ENCODE measurements around the gene FAM185A. TPM values are rescaled to one million over a fixed set of nuclear protein-coding genes. Genes with fewer than 3 reads are reported as not detected.

The FAM185A gene
- total RNA-seq, 2 donors from 2014 or later, result 8.2 to 15.6 TPM

DNA sequence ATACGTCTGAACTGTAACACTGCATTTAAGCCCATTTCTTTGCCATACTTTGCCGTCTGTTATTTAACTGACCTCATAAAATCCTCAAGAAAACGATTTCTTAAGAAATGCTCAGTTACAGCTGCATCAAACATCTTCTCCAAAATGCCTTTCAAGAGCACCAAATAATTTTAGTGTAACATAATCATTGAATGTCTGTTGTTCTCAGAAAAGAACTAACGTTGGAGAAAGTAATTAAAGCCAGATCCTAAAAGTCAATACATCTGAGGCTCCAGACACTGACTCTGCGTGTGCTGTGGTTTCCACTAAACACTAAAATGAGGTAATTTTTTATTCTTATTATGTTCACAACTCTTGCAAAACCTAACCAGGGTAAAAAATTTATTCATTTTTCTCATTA lies 100.3 kb downstream of the FAM185A start:
- ATAC-seq (no peak), DNase-seq (ENCODE audit: low spot score) (no peak)
- no peak overlapping the region for H3K27ac Mint-ChIP-seq
- H3K4me3 Mint-ChIP-seq, result no peak overlapping the region
- peaks cover 6 to 8% of the 10 kb centered on the region in 2 donors for H3K27me3 Mint-ChIP-seq
- H3K9me3 Mint-ChIP-seq, result no peaks in the 10 kb centered on the region
- peaks cover 0 to 2% of the 10 kb centered on the region in 2 donors for H3K4me1 Mint-ChIP-seq (ENCODE audit: low read depth in 2 of 2)
- peaks cover 15% of the 10 kb centered on the region for H3K36me3 Mint-ChIP-seq

DNA sequence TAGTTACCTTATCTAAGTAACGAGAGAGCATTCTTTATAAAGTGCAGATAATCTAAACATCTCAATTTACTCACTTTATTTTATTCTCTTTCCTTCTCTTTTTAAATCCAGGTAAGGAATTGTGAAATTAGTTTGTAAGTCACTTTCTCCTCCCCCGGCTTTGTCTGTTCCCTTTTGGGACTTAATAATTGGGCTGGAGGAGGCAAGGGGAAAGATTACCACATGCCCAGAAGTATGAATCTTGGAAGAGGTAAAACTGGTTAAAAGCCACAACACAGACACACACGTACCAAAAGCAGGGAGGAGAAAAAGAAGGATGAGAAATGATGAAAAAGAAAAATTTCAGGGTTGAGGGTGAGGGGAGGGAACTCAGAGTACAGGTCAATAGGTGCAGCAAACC lies 100.7 kb downstream of the FAM185A start:
- H3K27ac Mint-ChIP-seq, result no peak overlapping the region
- H3K27me3 Mint-ChIP-seq, result peaks cover 6 to 8% of the 10 kb centered on the region in 2 donors
- ATAC-seq (no peak), DNase-seq (ENCODE audit: low spot score) (no peak)
- no peaks in the 10 kb centered on the region for H3K4me1 Mint-ChIP-seq (ENCODE audit: low read depth in 2 of 2)
- H3K4me3 Mint-ChIP-seq, result no peak overlapping the region
- peaks cover 15% of the 10 kb centered on the region for H3K36me3 Mint-ChIP-seq
- no peaks in the 10 kb centered on the region for H3K9me3 Mint-ChIP-seq

DNA sequence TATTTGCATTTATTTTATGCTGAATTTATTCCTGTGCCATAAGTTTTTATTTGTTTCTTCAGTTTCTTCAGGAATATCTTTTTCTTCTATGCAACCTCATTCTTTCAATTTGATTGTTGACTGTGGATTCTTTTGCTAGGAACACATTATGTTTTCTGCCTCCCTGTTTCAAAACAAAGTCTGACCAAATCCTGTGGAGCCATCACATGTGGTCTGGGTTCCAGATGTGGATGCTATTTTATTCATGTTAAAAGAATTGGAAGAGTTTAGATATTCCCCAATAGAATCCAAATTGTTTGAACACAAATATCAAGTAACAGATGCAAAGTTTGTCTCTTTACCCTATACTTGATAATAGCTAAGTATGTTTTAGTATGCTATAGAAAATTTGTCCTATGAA lies 107.2 kb downstream of the FAM185A start:
- Mint-ChIP-seq H3K27ac (no peak overlapping the region), H3K9me3 (no peaks in the 10 kb centered on the region), H3K36me3 (peaks cover 15% of the 10 kb centered on the region), H3K4me1 (ENCODE audit: low read depth in 2 of 2) (no peaks in the 10 kb centered on the region), H3K4me3 (no peak overlapping the region), H3K27me3 (peaks cover 0 to 8% of the 10 kb centered on the region in 2 donors)
- ATAC-seq (no peak), DNase-seq (ENCODE audit: low spot score) (no peak)

Other genes starting within 250 kb of the FAM185A start
- gene RASA4B, start 231.2 kb upstream of the FAM185A start, total RNA-seq, result 10 to 100 TPM in 1 of 2 donors, under 1 TPM in 1; 0.48 to 23.4 TPM
- 100 to 1,000 TPM in 1 of 2 donors, 10 to 100 TPM in 1; 26.2 to 105 TPM for gene UPK3BL2, start 205.3 kb upstream of the FAM185A start, total RNA-seq
- under 1 TPM in 1 of 2 donors, not detected in 1; 0.53 TPM for gene SPDYE2, start 197.8 kb upstream of the FAM185A start, total RNA-seq
- 100 to 1,000 TPM in 1 of 2 donors, 10 to 100 TPM in 1; 54.0 to 155 TPM for gene POLR2J3, start 176.4 kb upstream of the FAM185A start, total RNA-seq
- 10 to 100 TPM in 1 of 2 donors, 1 to 10 TPM in 1; 7.9 to 24.0 TPM for gene RASA4, start 132.2 kb upstream of the FAM185A start, total RNA-seq
- gene UPK3BL1, start 106.2 kb upstream of the FAM185A start, total RNA-seq, result 10 to 100 TPM; 28.8 to 63.3 TPM
- not detected for gene SPDYE2B, start 98.7 kb upstream of the FAM185A start, total RNA-seq
- gene POLR2J2, start 77.3 kb upstream of the FAM185A start, total RNA-seq, result 10 to 100 TPM; 17.7 to 72.2 TPM
- under 1 TPM; 0.14 to 0.81 TPM for gene LRRC17, start 164.0 kb downstream of the FAM185A start, total RNA-seq

All from natural killer cell treated with Interleukin-12 subunit alpha and Interleukin-12 subunit beta and Interleukin-15 and Interleukin-18, amount 100 ng/mL, for 72 hours (primary cell).